ENCODE results near the gene ZBTB12. TPM values are rescaled to one million over a fixed set of nuclear protein-coding genes. Genes with fewer than 3 reads are reported as not detected.
"Not testable (repeated sequence)": the region's sequence is repeated elsewhere in the genome, so short reads cannot be mapped to it uniquely, and the experiment has no call there.

Gene ZBTB12
- total RNA-seq, 1 donor from 2014 or later, result 4.9 TPM

DNA sequence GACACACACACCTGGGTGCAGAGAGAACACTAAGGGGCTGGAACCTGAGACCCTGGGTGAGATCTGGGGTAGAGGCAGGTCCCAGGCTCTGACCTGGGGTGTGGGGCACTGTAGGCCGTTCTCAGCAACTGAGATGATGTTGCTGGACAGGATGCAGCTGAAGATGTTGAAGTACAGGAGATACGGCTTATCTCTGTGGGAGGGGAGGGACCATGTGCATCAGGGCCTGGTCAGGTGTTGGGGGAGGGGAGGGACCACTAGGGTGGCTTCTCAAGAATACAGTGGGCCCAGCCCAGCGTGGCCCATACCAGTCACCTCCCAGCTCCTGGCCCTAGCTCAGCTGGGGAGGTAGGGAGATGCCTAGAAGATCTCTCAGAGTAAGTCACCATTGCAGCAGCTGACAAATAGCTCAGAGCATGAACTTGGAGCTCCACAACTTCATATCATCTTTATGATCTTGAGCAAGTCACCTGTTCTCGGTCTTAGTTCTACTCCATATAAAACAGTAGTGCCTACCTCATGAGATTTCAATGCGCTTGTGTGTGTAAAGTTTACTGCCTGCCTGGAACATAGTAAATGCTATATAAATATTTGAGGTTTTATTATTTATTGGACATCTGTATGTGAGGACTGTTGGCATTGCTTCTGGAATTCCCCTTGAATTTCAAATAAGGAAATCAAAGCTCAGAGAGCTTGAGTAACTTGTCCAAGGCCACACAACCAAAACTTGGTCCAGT, 26.9 kb downstream of the ZBTB12 start:
- no peak for DNase-seq

DNA sequence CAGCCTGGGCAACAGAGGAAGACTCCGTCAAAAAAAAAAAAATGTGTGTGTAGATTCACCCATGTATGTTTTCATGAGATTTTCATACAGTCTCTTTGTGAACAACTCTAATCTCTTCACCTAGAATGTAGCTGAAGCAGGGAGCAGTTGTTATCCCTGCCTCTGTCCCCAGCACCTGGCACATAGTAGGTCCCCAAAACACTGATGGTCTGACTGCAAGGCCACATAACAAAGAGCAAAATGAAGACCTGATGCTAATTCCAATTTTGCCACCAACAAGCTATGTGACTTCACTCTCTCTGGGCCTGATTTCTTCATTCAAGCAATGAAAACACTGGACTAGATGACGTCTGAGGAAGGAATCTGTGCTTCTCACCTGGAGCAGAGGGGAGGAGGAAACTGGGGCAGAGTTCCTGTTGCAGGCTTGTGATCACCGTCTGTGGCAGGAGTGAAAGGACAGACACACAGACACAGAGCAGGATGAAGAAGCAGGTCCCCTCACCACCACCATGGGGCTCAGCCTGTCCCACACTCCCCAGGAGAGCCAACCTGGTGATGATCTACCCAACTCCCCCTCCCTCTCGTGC, 27.7 kb downstream of the ZBTB12 start:
- DNase-seq, result no peak

GRCh38 chr6:31871046-31871659, 30.7 kb downstream of the ZBTB12 start:
- no peak for DNase-seq

DNA sequence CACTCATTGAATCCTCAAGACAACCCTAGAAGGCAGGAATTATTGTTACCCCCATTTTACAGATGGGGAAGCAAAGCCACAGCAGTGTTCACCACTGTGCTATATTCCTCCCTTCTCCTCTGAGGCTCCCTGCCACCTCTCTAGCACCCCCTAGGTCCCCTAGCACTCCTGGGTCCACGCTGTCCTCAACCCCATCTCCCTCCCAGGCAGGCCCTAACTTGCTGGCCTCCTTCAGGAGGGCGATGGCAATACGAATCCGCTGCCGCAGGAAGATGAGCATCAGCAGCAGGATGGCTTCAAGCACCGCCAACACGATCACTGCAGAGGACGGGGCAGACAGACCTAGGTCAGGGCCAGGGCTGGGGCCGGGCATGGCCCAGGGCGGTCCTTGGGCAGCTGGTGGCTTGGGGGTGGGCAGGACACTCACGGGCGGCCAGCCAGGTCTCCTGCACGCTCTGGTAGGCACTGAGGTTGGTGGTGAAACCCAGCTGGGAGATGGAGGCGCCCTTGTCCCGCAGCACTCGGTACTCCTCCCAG, 31.4 kb downstream of the ZBTB12 start:
- no peak for DNase-seq

GRCh38 chr6:31869343-31869742, 32.5 kb downstream of the ZBTB12 start:
- DNase-seq, result no peak

DNA sequence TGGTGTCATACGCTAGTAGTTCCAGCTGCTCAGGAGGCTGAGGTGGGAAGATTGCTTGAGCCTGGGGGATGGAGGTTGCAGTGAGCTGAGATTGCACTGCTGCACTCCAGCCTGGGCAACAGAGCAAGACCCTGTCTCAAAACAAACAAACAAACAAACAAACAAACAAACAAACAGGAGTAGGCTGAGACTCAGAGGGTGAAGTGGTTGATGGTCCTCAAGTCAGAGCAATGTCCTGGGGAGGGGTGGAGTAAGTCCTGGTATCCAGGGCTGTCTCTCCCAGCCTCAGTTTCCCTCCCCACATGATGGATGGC, 33.3 kb downstream of the ZBTB12 start:
- not testable (repeated sequence) for DNase-seq

- DNase-seq, result no peak
Measured at GRCh38 chr6:31865205-31866118, 36.4 kb downstream of the ZBTB12 start.

GRCh38 chr6:31864818-31865204, 37.1 kb downstream of the ZBTB12 start:
- no peak for DNase-seq

DNA sequence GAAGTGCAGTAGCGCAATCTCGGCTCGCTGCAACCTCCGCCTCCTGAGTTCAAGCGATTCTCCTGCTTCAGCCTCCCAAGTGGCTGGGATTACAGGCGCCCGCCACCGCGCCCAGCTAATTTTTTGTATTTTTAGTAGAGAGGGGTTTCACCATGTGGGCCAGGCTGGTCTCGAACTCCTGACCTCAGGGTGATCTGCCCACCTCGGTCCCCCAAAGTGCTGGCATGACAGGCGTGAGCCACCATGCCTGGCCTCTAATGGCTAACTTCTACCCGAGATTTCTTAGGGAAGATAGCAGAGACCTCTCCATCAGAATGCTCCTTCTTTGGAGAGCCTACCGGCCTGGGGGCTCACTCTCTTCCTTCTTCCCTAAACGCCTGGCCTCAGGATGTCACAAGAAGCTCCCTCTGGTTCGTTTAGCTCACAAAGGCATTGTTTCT, 37.7 kb downstream of the ZBTB12 start:
- not testable (repeated sequence) for DNase-seq

DNA sequence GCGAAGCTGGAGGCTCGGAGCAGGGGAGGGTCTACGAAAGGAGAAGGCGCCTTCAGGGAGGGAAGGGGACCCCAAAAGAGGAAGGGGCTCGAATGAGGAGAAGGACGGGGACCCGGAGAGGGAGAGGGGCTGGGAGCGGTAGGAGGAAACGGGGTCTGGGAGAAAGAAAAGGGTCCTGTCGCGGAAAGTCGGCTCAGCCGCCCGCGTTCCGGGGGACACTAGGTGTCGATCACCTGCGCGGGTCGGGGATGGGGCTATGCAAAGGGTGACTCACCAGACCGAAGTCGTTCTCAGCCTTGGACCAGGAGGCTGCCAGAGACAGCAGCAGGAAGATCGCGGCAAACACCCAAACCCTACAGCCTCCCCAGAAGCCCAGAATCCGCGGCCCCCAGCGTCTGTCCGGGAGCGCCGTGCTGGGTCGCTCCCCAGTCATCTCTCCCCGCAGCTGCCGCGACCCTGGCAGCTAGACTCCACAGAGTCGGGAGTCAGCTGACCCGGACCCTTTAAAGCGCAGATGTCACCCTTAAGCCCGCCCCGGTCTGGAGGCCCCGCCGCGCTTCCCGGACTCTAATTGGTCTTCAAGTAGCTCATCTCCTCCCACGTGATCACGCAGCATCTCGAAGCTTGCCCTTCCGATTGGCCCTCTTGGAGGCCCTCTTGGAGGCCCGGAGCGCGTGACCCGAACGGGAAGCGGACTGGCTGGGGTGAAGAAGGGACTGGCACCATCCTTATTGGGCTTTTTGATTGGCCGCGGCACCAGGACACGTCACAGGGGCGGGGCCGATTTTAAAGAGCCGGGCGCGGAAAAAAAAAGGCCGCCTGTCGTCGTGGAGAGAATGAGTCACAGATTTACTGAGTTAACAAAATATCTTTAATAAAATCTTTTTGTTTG, 39.3 kb downstream of the ZBTB12 start, which contains the start of gene NEU1:
Gene NEU1, minus strand, starts transcription at position 478 of the 892 bp plus-strand sequence. Its CDS starts 45 bp downstream, at position 433.
- peak; percentile 100 for DNase-seq

DNA sequence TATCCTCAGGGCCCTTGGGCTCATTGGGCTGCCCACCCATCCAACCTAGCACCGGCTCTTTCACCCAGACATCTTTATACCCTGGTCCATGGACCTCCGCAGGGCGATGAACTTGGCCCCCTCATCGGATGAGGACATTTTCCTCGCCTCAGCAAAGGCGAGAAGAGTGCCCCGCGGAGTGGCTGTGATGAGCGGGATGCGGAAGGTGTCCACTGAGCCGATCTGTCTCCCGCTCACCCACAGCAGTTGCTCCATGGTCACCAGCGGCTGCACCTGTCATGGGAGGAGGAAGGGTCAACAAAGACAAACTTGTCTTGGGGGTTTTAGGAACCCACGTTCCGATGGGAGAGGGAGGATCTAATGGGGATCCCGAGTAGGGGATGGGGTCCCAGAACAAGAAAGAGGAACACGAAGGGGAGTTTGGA, 40.0 kb downstream of the ZBTB12 start:
- no peak for DNase-seq

DNA sequence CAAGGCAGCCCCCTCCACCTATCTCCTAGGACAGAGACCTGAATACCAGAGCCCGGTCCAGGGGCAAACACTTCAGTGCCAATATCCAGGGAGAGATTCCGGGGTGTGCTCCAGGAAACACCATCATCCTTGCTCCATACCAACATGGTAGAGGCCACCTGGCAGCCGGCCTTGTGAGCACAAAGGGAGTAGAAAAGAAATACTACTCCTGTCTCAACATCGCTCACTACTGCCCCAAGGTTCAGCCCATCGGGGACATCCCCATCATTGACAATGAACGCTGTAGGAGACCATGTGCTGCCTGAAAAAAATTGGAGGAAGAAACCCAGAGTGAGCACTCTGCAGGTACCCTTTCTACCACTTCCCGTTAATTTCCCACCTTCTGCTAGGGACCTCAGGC, 40.7 kb downstream of the ZBTB12 start:
- no peak for DNase-seq

DNA sequence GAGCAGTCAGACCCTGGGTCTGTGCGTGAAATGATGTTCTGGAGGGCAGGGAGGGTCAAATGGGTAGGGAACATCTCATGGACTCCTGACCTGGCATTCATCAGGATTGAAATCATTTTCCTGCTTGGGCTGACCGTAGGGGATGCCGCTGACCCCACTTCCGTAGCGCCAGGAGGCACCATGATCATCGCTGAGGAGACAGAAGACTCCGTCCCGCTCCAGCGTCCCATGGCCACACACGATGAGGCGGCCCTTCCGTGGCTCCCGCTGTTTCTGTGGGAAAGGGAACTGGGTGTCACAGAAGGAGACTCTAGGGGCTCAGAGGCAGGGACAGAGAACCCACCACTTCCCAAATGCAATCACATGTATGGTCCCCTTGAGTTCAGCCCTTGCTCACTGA, 41.5 kb downstream of the ZBTB12 start:
- DNase-seq, result no peak

- DNase-seq, result no peak
Measured at GRCh38 chr6:31859923-31860322, 42.0 kb downstream of the ZBTB12 start.

DNA sequence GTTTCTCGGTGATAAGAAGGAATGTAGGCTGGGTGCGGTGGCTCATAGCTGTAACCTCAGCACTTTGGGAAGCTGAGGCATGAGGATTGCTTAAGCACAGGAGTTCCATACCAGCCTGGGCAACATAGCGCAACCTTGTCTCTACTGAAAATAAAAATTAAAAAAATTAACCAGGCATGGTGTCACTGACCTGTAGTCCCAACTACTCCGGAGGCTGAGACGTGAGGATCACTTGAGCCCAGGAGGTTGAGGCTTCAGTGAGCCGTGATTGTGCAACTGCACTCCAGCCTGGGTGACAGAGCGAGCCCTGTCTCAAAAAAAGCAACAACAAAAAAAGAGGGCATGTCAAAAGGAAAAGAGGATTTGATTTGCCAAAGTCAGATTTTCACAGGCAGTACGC, 43.2 kb downstream of the ZBTB12 start:
- DNase-seq, result no peak

- not testable (repeated sequence) for DNase-seq
Measured at GRCh38 chr6:31857774-31858173, 44.1 kb downstream of the ZBTB12 start.

DNA sequence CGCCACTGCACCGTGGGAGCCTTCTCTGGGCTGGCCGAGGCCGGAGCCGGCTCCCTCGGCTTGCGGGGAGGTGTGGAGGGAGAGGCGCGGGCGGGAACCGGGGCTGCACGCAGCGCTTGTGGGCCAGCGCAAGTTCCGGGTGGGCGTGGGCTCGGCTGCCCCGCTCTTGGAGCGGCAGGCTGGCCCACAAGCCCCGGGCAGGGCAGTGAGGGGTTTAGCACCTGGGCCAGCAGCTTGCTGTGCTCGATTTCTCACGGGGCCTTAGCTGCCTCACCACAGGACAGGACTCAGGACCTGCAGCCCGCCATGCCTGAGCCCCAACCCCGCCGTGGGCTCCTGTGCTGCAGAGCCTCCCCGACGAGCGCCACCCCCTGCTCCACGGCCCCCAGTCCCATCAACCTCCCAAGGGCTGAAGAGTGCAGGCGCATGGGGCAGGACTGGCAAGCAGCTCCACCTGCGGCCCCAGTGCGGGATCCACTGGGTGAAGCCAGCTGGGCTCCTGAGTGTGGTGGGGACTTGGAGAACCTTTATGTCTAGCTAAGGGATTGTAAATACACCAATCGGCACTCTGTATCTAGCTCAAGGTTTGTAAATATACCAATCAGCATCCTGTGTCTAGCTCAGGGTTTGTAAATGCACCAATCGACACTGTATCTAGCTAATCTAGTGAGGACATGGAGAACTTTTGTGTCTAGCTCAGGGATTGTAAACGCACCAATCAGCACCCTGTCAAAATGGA, 49.7 kb downstream of the ZBTB12 start:
- not testable (repeated sequence) for DNase-seq

DNA sequence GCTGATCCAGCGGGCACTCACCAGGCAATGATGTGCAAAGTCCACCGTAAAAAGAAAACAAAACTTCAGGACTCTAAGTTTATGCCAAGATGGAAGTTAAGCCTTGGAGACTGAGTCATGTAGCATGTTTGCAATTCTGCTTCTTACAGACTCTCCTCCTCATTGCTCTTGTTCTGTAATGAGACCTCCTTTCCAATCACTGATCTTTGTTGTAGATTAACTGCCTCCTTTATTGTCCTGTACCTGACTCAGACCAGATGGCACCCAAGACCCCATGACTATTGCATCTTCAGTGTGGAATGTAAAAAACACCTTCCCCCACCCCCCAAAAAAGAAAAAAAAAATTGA, 50.4 kb downstream of the ZBTB12 start:
- DNase-seq, result no peak

DNA sequence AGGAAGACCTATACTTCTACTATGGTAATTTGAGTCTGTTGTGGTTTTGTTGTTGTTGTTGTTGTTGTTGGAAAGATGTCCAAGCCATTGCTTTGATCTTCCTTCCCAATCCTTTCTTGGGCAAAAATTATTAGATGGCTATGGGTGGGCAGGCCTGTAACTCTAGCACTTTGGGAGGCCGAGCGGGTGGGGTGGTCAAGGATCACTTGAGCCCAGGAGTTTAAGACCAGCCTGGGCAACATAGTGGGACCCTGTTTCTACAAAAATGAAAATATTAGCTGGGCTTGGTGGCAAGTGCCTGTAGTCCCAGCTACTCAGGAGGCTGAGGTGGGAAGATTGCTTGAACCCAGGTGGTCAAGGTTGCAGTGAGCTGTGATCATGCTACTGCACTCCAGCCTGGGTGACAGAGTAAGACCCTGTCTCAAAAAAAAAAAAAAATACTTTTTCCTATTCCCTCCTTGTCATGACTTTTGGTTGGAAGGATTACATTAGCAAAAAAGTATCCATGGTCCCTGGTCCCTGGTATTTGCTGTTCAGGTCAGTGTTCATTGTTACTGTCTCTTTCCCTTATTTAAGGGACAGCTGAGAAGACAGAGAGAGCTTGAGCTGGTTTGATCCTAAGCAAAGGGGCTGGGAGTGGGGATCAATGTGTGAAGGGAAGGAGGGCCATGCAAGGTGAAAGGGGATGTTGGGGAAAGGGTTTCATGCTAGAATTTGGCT, 51.0 kb downstream of the ZBTB12 start:
- DNase-seq, result no peak
